Thymus (tissue), 11 donors: ENCODE results near the gene SWT1. TPM values are rescaled to one million over a fixed set of nuclear protein-coding genes. Genes with fewer than 3 reads are reported as not detected.
"Not testable (repeated sequence)": the region's sequence is repeated elsewhere in the genome, so short reads cannot be mapped to it uniquely, and the experiment has no call there.

Source experiments
- DNase-seq, 9 donors: peaks; one replicate each; pipeline ENCODE4 v3.0.0-alpha.2; 2013; ENCODE audit warnings: low spot score in 9 of 9, low read depth in 6 of 9, missing footprints in 1 of 9
- H3K27ac ChIP-seq, 2 donors: one replicate each; pipeline ENCODE4 v1.5.1; 2013; ENCODE audit warnings: control low read depth in 1 of 2, low read depth in 1 of 2, low read length in 1 of 2, mild to moderate bottlenecking in 1 of 2, moderate library complexity in 1 of 2
- H3K27me3 ChIP-seq, 2 donors: one replicate each; pipeline ENCODE4 v1.5.1; 2013; ENCODE audit warnings: low read length in 1 of 2; ENCODE audit not compliant: control insufficient read depth in 2 of 2, insufficient read depth in 1 of 2
- H3K36me3 ChIP-seq, 2 donors: one replicate each; pipeline ENCODE4 v1.5.1; 2013; ENCODE audit warnings: low read length in 1 of 2, mild to moderate bottlenecking in 1 of 2, moderate library complexity in 1 of 2; ENCODE audit not compliant: control insufficient read depth in 2 of 2, insufficient read depth in 2 of 2
- H3K4me1 ChIP-seq, 2 donors: one replicate each; pipeline ENCODE4 v1.5.1; 2013; ENCODE audit warnings: low read length in 2 of 2; ENCODE audit not compliant: control insufficient read depth in 2 of 2, insufficient read depth in 2 of 2
- H3K4me3 ChIP-seq, 2 donors: one replicate each; pipeline ENCODE4 v1.5.1; 2013; ENCODE audit warnings: low read length in 2 of 2, control low read depth in 1 of 2, mild to moderate bottlenecking in 1 of 2
- H3K9me3 ChIP-seq, 2 donors: one replicate each; pipeline ENCODE4 v1.5.1; 2013; ENCODE audit warnings: low read length in 1 of 2, mild to moderate bottlenecking in 1 of 2; ENCODE audit not compliant: control insufficient read depth in 2 of 2, insufficient read depth in 1 of 2
- WGBS: extraction: QIAGEN DNeasy Blood & Tissue Kit; methylation state at CpG from one replicate; pipeline ENCODE4 v1.1.7; 2013; 5-methylcytosine and 5-hydroxymethylcytosine counted together
- polyA plus RNA-seq: library from polyadenylated mRNA; stranded (reverse); fragments of 200-250 nt; gene quantifications from one replicate; pipeline ENCODE4 v1.2.3, GENCODE V29; 2013
- total RNA-seq: library from RNA; stranded (reverse); fragments of 120-200 nt; gene quantifications from one replicate; pipeline ENCODE4 v1.2.4, GENCODE V29; 2013
- donor health status: healthy.

SWT1 gene
- total and polyA plus RNA-seq, 2 donors, result 6.8 to 8.3 TPM

DNA sequence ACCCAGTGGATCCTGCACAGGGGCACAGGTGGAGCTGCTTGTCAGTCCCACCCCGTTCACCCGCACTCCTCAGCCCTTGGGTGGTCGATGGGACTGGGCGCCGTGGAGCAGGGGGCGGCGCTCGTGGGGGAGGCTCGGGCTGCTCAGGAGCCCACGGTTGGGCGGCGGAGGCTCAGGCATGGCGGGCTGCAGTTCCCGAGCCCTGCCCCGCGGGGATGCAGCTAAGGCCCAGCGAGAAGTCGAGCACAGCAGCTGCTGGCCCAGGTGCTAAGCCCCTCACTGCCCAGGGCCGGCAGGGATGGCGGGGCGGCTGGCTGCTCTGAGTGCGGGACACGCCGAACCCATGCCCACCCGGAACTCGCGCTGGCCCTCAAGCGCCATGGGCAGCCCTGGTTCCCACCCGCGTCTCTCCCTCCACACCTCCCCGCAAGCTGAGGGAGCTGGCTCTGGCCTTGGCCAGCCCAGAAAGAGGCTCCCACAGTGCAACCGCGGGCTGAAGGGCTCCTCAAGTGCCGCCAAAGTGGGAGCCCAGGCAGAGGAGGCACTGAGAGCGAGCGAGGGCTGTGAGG is 164.8 kb downstream of the SWT1 start:
- DNase-seq, H3K9me3 ChIP-seq: not testable (repeated sequence)
- 98% methylated on average over 36 of the region's 36 CpGs for WGBS

DNA sequence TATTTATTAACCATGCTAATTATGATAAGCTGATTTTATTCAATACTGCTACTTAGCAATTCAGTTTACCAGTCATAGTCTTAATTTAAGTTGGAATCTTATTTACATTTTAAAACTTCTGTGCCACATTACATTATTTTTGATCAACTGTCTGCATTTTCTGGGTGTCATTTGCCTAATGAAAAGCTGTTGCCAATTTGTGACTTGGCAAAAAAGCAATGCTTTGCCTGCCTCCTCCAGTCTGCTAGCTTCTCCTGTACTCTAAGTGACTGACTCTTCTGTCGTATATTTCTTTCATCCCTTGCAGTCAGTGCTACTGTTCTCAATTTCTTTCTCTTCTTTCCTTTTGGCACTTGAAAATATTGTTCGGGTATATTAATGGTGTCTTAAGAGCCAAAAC is 165.7 kb downstream of the SWT1 start:
- 95% methylated on average over 2 of the region's 2 CpGs for WGBS
- no peak for DNase-seq
- H3K4me1 ChIP-seq, result peaks cover 0 to 7% of the 10 kb centered on the region in 2 donors
- no peaks in the 10 kb centered on the region for H3K27me3 ChIP-seq
- H3K27ac ChIP-seq, result no peak overlapping the region
- no peaks in the 10 kb centered on the region for H3K36me3 ChIP-seq
- no peak overlapping the region for H3K4me3 ChIP-seq
- H3K9me3 ChIP-seq, result peaks cover 0 to 5% of the 10 kb centered on the region in 2 donors

More for the DNA sequence above, 164.8 kb downstream of the SWT1 start:
- not testable (repeated sequence) for H3K27ac ChIP-seq, H3K4me1 ChIP-seq, H3K4me3 ChIP-seq, H3K36me3 ChIP-seq, H3K27me3 ChIP-seq

DNA sequence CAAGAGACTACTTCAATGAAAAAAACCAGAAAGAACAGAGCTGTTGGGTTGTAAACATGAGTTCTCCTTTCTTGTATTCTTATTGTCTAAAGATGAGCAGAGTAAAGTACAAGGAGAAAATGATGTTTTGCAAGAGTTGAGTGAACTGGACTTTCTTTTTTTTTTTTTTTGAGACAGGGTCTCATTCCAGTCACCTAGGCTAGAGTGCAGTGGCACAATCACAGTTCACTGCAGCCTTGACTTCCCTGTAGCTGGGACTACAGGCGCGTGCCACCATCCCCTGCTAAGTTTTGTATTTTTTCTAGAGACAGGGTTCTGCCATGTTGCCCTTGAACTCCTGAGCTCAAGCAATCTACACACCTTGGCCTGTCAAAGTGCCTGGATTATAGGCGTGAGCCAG is 167.2 kb downstream of the SWT1 start:
- no peak overlapping the region for H3K27ac ChIP-seq
- no peak for DNase-seq
- peaks cover 0 to 5% of the 10 kb centered on the region in 2 donors for H3K9me3 ChIP-seq
- H3K4me3 ChIP-seq, result no peak overlapping the region
- 100% methylated on average over 3 of the region's 3 CpGs for WGBS
- H3K4me1 ChIP-seq, result no peaks in the 10 kb centered on the region
- H3K36me3 ChIP-seq, result no peaks in the 10 kb centered on the region
- no peaks in the 10 kb centered on the region for H3K27me3 ChIP-seq

- no peak for DNase-seq
Observed at GRCh38 chr1:185325413-185325812, 168.4 kb downstream of the SWT1 start.

DNA sequence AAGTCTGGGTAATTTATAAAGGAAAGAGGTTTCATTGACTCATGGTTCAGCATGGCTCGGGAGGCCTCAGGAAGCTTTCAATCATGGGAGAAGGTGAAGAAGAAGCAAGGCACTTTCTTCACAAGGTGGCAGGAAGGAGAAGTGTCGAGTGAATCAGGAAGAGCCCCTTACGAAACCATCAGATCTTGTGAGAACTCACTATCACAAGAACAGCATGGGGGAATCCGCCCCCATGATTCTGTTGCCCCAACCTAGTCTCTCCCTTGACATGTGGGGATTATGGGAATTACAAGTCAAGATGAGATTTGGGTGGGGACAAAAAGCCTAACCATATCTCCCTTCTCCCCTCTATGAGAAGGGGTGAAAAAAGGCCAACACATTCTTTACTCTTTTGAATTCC is 171.3 kb downstream of the SWT1 start:
- Histone ChIP-seq H3K9me3 (no peaks in the 10 kb centered on the region), H3K27ac (no peak overlapping the region), H3K27me3 (no peaks in the 10 kb centered on the region), H3K36me3 (no peaks in the 10 kb centered on the region), H3K4me1 (no peaks in the 10 kb centered on the region), H3K4me3 (no peak overlapping the region)
- 94% methylated on average over 4 of the region's 4 CpGs for WGBS
- no peak for DNase-seq

More at GRCh38 chr1:185325413-185325812, 168.4 kb downstream of the SWT1 start:
- Histone ChIP-seq H3K27me3 (no peaks in the 10 kb centered on the region), H3K4me3 (no peak overlapping the region), H3K27ac (no peak overlapping the region), H3K4me1 (no peaks in the 10 kb centered on the region), H3K36me3 (no peaks in the 10 kb centered on the region), H3K9me3 (peaks cover 0 to 5% of the 10 kb centered on the region in 2 donors)
- WGBS, result 46% methylated on average over 4 of the region's 4 CpGs

DNA sequence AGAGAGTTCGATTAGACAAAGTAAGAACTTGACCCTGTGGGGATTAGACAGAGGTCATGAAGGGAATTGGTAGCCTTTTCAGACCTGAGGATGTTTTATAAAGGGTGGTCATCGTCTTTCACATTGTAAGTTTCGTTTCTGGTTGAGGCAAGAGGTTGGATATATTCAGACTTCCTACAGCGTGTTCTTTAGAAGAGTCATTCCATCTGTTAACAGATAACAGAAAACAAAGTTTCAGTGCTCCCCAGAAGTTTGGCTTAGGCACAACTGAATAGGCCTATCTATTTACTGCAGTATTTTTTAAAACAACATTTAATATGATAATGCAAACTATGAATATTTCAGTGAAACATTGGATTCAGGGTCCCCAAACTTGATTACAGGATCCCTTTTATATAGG is 177.2 kb downstream of the SWT1 start:
- peaks cover 7 to 8% of the 10 kb centered on the region in 2 donors for H3K4me1 ChIP-seq
- no peaks in the 10 kb centered on the region for H3K9me3 ChIP-seq
- H3K4me3 ChIP-seq, result no peak overlapping the region
- no peaks in the 10 kb centered on the region for H3K27me3 ChIP-seq
- no peak for DNase-seq
- WGBS, result 94% methylated on average over 4 of the region's 4 CpGs
- H3K27ac ChIP-seq, result no peak overlapping the region
- H3K36me3 ChIP-seq, result no peaks in the 10 kb centered on the region

- DNase-seq, result no peak
- no peaks in the 10 kb centered on the region for H3K9me3 ChIP-seq
- H3K27ac ChIP-seq, result no peak overlapping the region
- H3K4me3 ChIP-seq, result no peak overlapping the region
- H3K36me3 ChIP-seq, result no peaks in the 10 kb centered on the region
- peaks cover 13 to 18% of the 10 kb centered on the region in 2 donors for H3K4me1 ChIP-seq
- H3K27me3 ChIP-seq, result no peaks in the 10 kb centered on the region
- WGBS, result 94% methylated on average over 4 of the region's 4 CpGs
Observed at GRCh38 chr1:185337246-185337645, 180.3 kb downstream of the SWT1 start.

DNA sequence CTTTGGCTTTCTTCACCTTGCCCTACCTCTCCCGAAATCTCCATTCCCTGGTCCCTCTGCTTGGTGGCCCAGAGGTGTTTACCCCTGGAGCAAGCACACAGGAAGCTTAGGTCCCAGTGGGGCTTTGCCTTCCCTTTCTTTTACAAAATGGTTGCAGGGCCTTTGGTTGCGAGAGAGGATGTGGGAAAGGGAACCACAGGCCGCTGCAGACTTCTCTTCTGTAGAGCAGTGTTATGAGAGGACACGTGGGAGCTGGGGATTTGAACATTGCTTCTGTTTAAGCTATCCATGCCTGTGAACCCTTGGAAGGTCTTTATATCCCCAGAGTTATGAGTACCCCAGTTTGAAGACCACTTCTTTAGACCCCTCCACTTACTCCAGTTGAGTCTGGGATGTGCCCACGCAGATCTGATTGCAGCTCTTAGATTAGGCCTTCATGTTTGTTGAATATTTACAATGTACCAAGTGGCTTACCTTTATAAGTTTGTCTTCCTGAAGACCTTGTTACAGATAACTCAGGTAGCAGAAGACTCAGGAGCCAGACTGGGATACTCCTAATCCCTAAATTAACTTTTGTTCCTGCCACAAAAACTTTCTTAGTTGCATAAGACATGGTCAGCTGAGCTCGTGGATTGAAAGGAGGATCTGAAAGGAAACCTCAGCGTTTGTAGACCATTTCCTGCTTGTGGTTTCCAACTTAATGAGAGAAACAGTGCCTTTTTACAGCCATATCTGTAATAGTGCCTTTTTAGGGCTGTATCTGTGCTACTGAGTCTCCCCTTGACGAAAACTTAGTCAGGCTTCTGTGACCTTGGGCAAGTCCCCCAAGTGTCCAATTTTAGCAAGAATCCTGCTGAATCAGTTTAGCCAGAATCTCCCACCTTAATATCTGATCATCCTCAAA is 182.0 kb downstream of the SWT1 start:
- Histone ChIP-seq H3K27me3 (no peaks in the 10 kb centered on the region), H3K27ac (peak overlapping the region; percentile 45 to 54), H3K36me3 (no peaks in the 10 kb centered on the region), H3K4me1 (peaks cover 13 to 18% of the 10 kb centered on the region in 2 donors), H3K9me3 (no peaks in the 10 kb centered on the region), H3K4me3 (no peak overlapping the region)
- DNase-seq, result peak in 5 of 9 donors; percentile 47 to 83 (median 57)
- WGBS, result 26% methylated on average over 8 of the region's 8 CpGs

DNA sequence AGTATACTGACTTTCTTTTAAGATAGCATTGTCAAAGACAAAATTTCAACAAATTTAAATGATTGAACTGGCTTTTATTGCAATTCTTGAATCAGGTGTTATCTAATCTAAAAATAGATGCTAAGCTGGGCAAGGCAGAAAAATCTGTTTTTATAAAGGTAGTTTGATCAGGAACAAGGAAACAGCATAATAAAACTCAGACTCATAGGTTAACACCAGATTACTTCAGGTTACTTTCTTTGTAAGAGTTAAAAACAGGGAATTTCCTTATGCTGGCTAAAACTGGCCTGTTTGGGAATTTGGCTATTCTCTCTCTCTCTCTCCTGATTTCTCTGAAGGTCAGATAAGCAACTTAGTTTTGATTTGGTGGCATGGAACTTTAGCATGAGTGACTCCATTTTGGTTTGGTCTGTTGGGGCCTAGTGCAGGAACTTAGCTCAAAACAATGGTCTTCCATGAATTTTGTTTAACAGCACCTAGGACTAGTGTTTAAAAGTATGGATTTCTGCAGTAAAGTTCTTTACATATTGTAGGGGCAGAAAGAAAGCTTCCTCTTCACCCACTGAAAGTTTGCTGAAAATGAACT is 184.3 kb downstream of the SWT1 start:
- H3K4me1 ChIP-seq, result peaks cover 13 to 21% of the 10 kb centered on the region in 2 donors
- H3K27me3 ChIP-seq, result no peaks in the 10 kb centered on the region
- no peak for DNase-seq
- no peaks in the 10 kb centered on the region for H3K36me3 ChIP-seq
- H3K9me3 ChIP-seq, result no peaks in the 10 kb centered on the region
- no peak overlapping the region for H3K4me3 ChIP-seq
- H3K27ac ChIP-seq, result no peak overlapping the region
